ENCODE data around the gene UCMA.
A peak's percentile ranks its signal among the peaks of the same experiment; 100 is the strongest.

UCMA gene

DNA sequence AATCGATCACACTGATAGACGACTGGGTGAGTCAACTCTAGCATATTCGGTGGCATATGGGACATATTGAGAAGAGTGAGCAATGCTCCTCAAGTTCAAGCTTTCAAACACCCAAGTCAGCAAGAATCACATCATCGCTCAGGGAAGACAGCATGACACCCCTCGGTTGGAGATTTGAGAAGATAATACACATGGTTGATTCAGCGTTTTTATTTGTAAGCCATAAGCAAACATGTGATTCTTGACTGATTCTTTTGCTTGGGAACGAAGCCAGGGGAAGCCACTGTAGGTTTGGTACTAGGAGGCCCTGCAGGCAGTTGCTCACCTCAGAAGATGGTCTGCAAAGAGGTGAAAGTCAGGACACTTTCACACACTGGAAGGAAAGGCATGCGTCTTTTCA is 12.6 kb downstream of the UCMA start:
- TF ChIP-seq, protein P1, sequence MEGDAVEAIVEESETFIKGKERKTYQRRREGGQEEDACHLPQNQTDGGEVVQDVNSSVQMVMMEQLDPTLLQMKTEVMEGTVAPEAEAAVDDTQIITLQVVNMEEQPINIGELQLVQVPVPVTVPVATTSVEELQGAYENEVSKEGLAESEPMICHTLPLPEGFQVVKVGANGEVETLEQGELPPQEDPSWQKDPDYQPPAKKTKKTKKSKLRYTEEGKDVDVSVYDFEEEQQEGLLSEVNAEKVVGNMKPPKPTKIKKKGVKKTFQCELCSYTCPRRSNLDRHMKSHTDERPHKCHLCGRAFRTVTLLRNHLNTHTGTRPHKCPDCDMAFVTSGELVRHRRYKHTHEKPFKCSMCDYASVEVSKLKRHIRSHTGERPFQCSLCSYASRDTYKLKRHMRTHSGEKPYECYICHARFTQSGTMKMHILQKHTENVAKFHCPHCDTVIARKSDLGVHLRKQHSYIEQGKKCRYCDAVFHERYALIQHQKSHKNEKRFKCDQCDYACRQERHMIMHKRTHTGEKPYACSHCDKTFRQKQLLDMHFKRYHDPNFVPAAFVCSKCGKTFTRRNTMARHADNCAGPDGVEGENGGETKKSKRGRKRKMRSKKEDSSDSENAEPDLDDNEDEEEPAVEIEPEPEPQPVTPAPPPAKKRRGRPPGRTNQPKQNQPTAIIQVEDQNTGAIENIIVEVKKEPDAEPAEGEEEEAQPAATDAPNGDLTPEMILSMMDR (conservative IDR thresholded peaks at IDR 0.05), result no peak
- no peak for TF ChIP-seq ZFX (IDR thresholded peaks at IDR 0.05)
- H3K27ac ChIP-seq, result no peak overlapping the region

DNA sequence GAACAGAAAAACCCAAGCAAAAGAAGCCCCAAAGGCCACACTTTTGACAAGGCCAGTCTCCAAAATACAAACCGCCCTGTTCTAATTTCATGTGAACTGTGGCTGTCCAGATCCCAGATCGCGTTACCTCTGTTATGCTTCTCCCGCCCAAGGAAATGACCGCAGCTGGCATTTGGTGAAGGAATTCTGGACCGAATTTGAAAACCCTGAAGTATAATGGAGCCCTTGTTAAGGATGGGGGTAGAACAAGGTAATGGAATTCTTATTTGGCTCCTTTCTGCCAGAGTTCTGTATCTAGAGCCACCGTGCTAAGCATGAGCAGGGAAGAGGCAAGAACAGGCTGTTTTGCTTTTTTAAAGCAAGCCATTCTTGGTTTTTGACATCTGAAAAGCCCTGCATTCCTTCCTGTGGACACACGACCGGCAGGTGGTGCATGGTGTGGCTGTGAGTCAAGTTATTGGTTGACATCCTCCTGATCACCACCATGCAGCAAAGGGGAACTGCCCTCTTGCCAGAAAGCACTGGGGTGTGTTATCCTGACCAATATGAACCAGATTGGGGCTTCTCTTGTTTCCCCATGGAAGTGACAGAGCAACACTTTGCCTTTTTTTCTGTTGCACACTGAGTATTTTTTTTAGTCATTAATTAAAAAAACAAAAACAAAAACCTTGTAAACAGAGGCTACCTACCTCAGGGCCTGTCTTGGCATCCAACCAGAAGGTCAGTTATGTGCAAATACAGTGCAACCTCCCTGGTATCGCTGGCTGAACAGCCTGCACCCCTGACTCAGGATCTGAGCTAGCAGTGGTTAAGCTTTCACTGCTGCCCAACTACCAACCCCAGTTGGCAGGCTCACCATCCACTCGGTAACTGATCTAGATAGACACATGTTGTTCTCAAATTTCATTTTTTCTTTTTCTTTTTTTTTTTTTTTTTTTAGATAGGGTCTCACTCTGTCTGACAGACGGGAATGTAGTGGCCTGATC is 14.2 kb downstream of the UCMA start:
- TF ChIP-seq, protein P1 (conservative IDR thresholded peaks at IDR 0.05), result peak; percentile 72
- no peak for TF ChIP-seq ZFX (IDR thresholded peaks at IDR 0.05)
- peak overlapping the region; percentile 30 for H3K27ac ChIP-seq

DNA sequence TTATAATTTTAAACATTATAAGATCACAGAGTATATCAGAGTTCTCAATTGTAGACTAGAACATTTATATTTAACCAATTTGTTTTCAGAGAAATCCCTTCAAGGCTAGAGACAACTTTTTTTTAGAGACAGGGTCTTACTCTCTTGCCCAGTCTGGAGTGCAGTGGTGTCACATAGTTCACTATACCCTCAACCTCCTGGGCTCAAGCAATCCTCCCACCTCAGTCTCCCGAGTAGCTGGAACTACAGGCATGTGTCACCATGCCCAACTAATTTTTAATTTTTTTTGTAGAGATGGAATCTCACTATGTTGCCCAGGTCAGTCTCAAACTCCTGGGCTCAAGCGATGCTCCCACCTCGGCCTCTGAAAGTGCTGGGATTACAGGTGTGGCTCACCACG is 15.3 kb downstream of the UCMA start:
- TF ChIP-seq, protein P1 (conservative IDR thresholded peaks at IDR 0.05), result no peak
- TF ChIP-seq ZFX (IDR thresholded peaks at IDR 0.05), result no peak
- no peak overlapping the region for H3K27ac ChIP-seq

DNA sequence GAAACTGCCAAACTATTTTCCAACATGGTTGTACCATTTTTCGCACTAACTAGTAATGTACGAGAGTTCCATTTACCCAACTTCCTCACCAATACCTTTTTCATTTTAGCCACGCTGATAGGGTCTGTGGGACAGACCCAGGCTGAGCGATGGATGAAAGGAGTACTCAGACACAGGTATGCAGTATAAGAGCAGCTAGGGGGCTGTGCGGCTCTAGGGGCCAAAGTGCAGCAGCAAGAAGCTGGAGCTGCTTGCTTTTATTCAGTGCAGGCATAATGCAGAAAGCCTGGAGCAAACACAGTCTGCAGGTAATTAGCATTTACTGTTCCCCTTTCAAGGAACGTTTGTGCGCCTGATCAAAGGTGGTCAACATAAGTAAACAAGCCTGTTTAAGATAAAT is 21.0 kb downstream of the UCMA start:
- TF ChIP-seq ZFX (IDR thresholded peaks at IDR 0.05), result no peak
- no peak overlapping the region for H3K27ac ChIP-seq

DNA sequence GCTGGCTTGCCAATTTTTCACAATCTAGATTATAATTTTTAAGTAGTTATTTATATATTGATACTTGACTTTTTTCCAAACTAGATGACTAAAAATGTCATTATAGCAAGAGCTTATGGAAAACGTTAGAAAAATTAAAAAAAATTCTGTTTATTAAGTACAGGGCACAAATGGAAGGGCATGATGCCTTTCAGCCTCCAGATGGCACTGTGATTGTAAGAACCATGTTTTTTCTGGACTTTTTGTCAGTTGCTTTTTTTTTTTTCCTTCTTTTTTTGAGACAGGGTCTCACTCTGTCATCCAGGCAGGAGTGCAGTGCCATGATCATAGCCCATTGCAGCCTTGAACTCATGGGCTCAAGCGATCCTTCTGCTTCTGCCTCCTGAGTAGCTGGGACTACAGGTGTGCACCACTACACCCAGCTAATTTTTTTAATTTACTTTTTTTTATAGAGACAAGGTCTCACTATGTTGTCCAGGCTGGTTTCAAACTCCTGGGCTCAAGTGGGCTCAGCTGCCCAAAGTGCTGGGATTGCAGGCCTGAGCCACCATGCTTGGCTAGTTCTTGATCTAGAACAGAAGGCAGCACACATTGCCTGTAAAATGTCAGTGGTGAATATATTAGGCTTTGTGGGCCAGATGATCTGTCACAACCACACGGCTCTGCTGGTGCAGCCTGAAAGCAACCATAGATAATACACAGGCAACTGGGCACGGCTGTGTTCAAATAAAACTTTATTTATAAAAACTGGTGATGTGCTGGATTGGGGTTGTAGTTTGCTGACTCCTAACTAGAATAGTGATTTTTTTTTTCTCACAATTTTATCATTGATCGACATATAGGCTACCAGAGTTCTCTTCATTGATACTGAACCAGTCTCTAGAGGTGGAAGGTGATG is 27.4 kb downstream of the UCMA start:
- TF ChIP-seq, protein P1 (conservative IDR thresholded peaks at IDR 0.05), result peak; percentile 62
- no peak for TF ChIP-seq ZFX (IDR thresholded peaks at IDR 0.05)
- H3K27ac ChIP-seq, result no peak overlapping the region

DNA sequence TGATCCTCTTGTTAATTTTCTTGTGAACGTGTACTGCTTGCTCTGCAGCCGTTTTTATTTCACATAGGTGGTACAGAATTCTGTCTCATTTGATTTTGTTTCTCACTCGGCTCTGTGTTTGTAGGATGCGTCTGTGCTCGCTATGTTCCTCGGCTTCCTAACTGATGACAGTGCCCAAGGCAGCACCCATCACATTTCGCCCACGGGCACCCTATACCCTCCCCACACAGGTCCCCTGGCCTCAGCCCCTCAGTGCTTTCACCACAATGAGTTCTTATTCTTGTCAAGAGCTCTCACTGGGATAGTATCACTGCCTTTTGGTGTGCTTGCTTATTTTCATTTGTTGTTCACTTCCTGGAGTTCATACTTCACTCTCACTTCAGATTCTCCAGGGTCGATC is 28.1 kb downstream of the UCMA start:
- TF ChIP-seq ZFX (IDR thresholded peaks at IDR 0.05), result no peak
- TF ChIP-seq, protein P1 (conservative IDR thresholded peaks at IDR 0.05), result no peak
- no peak overlapping the region for H3K27ac ChIP-seq

DNA sequence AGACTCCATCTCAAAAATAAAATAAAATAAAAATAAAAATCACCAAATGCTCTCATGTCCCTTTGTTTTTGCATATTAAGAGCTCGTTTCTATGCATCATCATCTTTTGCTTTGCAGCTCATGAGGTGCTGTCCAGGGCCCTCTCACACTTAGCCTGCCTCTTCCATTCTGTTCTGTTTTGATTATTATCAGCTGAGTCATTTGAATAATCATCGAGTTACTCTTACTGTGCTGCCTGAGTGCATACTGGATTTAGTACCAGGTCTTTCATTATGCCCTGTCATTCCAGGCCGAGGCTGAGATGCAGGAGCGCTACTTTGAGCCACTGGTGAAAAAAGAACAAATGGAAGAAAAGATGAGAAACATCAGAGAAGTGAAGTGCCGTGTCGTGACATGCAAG is 33.0 kb downstream of the UCMA start:
- TF ChIP-seq ZFX (IDR thresholded peaks at IDR 0.05), result no peak
- TF ChIP-seq, protein P1 (conservative IDR thresholded peaks at IDR 0.05), result no peak
- no peak overlapping the region for H3K27ac ChIP-seq
